Naive thymus-derived CD8-positive, alpha-beta T cell (primary cell): ENCODE results near the gene PIEZO2. TPM values are rescaled to one million over a fixed set of nuclear protein-coding genes. Genes with fewer than 3 reads are reported as not detected.

Source experiments
- ATAC-seq, 2 donors: fragments of 150-1000 bp; cut with Tn5 transposase in 1 of 2; sonication (Bioruptor Pico), chemical (Tn5 transposase) in 1 of 2; 1 replicate in 1 of 2; 2 replicates in 1 of 2; pipeline ENCODE4 v1.10.0; 2021; ENCODE audit warnings: mild to moderate bottlenecking in 2 of 2, moderate library complexity in 2 of 2
- POLR2A ChIA-PET: fragments of 350-600 bp; sonication (Branson Sonifier 250); formaldehyde crosslinking; loops from one replicate; lab custom pipeline; 2021; ENCODE audit warnings: antibody characterized with exemption; lab: Charles Lee
- DNase-seq, 10 donors: peaks; one replicate each; pipeline versions ENCODE4 v3.0.0 to v3.0.0-alpha.2; 2020 to 2022
- H3K27ac Mint-ChIP-seq, 10 donors: one replicate each; pipeline ENCODE4 v1.8.0; 2020 to 2022; ENCODE audit warnings: mild to moderate bottlenecking in 10 of 10, mixed read lengths in 10 of 10, moderate library complexity in 4 of 10, inconsistent platforms in 1 of 10
- H3K27me3 Mint-ChIP-seq, 5 donors: one replicate each; pipeline ENCODE4 v1.8.0; 2021 to 2022; ENCODE audit warnings: mixed read lengths in 5 of 5
- H3K36me3 Mint-ChIP-seq, 3 donors: one replicate each; pipeline ENCODE4 v1.8.0; 2020 to 2022; ENCODE audit warnings: mixed read lengths in 3 of 3, mild to moderate bottlenecking in 2 of 3, inconsistent platforms in 1 of 3
- H3K4me1 Mint-ChIP-seq, 4 donors: one replicate each; pipeline ENCODE4 v1.8.0; 2021 to 2022; ENCODE audit warnings: mixed read lengths in 4 of 4
- H3K4me3 Mint-ChIP-seq, 10 donors: one replicate each; pipeline ENCODE4 v1.8.0; 2020 to 2022; ENCODE audit warnings: mild to moderate bottlenecking in 10 of 10, mixed read lengths in 10 of 10, moderate library complexity in 6 of 10, inconsistent platforms in 1 of 10
- H3K9me3 Mint-ChIP-seq, 9 donors: one replicate each; pipeline ENCODE4 v1.8.0; 2020 to 2022; ENCODE audit warnings: mixed read lengths in 9 of 9, mild to moderate bottlenecking in 3 of 9, inconsistent platforms in 1 of 9, moderate library complexity in 1 of 9
- polyA plus RNA-seq, 3 donors: library from polyadenylated mRNA; unstranded; fragments of 300-500 nt; fragmentation: Illumina TruSeq; gene quantifications; one replicate each; pipeline ENCODE4 v1.2.3, GENCODE V29; 2021
- total RNA-seq, 8 experiments: library from RNA in 2 of 8; stranded (reverse) in 2 of 8; gene quantifications; one replicate each; pipeline ENCODE4 v1.2.3 and lab custom pipeline; 2021 to 2026

Gene PIEZO2
- total and polyA plus RNA-seq, 5 experiments from 2014 or later: not detected

DNA sequence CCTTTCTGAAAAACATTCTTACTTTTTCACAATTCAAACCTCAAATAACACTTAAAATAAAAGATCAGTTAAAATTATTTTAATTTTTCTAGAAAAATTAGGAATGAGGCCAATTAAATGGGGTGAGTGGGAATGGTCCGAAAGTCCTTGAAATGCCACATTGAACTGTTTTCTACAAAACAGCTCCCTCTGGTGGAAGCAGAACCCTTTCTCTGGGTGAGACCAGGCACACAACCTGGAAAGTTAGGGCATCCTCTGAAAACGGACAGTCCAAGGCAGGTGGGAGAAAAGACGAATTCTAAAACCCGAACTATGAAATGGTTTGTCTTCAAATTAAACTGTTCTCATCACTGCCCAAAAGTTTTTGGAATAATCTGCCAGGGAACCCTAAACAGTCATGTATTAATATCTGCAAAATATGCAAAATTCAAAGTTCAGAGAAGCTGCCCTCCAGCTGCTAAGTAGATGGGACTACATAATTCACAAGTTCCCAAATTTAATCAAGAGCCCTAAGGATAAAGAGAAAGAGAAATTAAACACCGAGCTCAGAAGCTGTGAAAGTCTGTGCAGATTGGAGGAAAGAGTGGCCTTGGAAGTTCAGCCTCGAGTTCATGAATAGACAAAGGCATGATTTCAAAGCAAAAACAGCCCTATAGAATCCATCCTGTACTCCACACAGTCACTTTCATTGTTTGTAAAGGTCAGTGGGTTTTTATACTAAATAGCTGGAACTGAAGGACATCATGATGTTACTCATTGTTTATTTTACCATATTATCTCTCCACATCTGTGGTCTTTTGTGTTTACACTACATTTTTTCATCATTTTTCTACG is 108.3 kb downstream of the PIEZO2 start:
- DNase-seq (peak in 4 of 10 donors; percentile 0 to 27 (median 5)), ATAC-seq (no peak)
- H3K36me3 Mint-ChIP-seq: no peaks in the 10 kb centered on the region
- POLR2A ChIA-PET: no interaction called here
- no peak overlapping the region for H3K4me3 Mint-ChIP-seq
- no peaks in the 10 kb centered on the region for H3K4me1 Mint-ChIP-seq
- H3K9me3 Mint-ChIP-seq: no peaks in the 10 kb centered on the region
- H3K27me3 Mint-ChIP-seq: peaks cover 0 to 6% (median 0%) of the 10 kb centered on the region in 5 donors
- no peak overlapping the region for H3K27ac Mint-ChIP-seq

GRCh38 chr18:11040359-11040758 is 109.0 kb downstream of the PIEZO2 start:
- Mint-ChIP-seq H3K4me3 (no peak overlapping the region), H3K9me3 (no peaks in the 10 kb centered on the region), H3K36me3 (no peaks in the 10 kb centered on the region), H3K4me1 (no peaks in the 10 kb centered on the region), H3K27ac (no peak overlapping the region), H3K27me3 (peaks cover 0 to 6% (median 1%) of the 10 kb centered on the region in 5 donors)
- no peak for ATAC-seq
- POLR2A ChIA-PET: no interaction called here
- DNase-seq: no peak

DNA sequence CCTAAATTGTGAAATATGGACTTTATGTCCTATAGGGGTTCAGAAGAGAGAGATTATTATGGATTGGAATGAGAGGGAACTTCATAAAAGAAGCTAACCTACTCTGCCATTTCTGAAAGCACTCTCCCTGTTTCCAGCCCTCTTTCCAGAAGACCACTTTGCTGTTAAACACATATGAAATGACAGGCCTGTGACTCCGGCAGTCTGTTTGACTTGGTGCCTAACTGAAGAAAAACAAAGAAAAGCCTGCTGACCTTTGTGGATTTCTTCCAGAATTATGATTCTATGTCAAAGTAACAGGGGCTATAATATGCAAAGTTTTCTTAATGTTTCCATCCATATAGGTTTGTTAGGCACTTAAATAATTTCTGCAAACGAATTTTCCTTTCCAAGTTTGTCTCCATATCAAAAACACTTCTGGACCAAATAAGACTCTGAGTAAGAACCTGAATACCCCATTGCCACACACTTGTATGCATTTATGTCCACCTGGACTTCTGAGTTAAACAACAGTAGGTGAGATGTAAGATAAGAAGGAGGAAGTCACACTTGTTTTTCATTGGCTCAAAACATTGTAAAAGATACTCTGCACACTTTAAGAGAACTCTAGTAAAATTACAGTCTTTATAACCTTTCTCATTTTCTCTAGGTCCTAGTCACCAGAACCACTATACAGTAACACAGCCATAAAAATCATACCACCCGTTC is 111.7 kb downstream of the PIEZO2 start:
- DNase-seq (no peak), ATAC-seq (no peak)
- H3K36me3 Mint-ChIP-seq: no peaks in the 10 kb centered on the region
- H3K4me1 Mint-ChIP-seq: peaks cover 0 to 1% (median 0%) of the 10 kb centered on the region in 4 donors
- no peak overlapping the region for H3K27ac Mint-ChIP-seq
- POLR2A ChIA-PET: no interaction called here
- no peak overlapping the region for H3K4me3 Mint-ChIP-seq
- H3K27me3 Mint-ChIP-seq: peaks cover 0 to 9% (median 1%) of the 10 kb centered on the region in 5 donors
- H3K9me3 Mint-ChIP-seq: no peaks in the 10 kb centered on the region

- H3K36me3 Mint-ChIP-seq: no peaks in the 10 kb centered on the region
- no peak overlapping the region for H3K4me3 Mint-ChIP-seq
- POLR2A ChIA-PET: no interaction called here
- no peak overlapping the region for H3K27ac Mint-ChIP-seq
- ATAC-seq (no peak), DNase-seq (no peak)
- H3K4me1 Mint-ChIP-seq: peaks cover 0 to 1% (median 0%) of the 10 kb centered on the region in 4 donors
- no peaks in the 10 kb centered on the region for H3K9me3 Mint-ChIP-seq
- peaks cover 0 to 9% (median 0%) of the 10 kb centered on the region in 5 donors for H3K27me3 Mint-ChIP-seq
These were observed 113.4 kb downstream of the PIEZO2 start for GRCh38 chr18:11035814-11036495.

DNA sequence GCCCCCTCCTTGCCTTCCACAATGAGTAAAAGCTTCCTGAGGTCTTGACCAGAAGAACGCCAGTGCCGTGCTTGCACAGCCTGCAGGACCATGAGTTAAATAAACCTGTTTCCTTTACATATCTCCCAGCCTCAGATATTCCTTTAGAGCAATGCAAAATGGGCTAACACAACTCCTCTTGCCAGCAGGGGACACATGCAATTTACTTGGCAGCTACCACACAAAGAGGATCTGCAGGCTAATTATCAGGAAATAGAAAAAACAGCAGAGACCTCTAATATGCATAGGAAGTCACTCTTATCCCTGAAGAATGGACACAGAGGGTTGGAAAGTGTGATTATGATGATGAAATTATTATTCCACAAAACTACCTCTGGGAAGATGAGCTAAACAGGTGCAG is 114.0 kb downstream of the PIEZO2 start:
- Mint-ChIP-seq H3K4me3 (no peak overlapping the region), H3K27me3 (peaks cover 0 to 9% (median 2%) of the 10 kb centered on the region in 5 donors), H3K9me3 (no peaks in the 10 kb centered on the region), H3K27ac (no peak overlapping the region), H3K36me3 (no peaks in the 10 kb centered on the region), H3K4me1 (peaks cover 0 to 1% (median 0%) of the 10 kb centered on the region in 4 donors)
- ATAC-seq (no peak), DNase-seq (no peak)
- POLR2A ChIA-PET: no interaction called here

- H3K27me3 Mint-ChIP-seq: peaks cover 0 to 9% (median 2%) of the 10 kb centered on the region in 5 donors
- H3K36me3 Mint-ChIP-seq: no peaks in the 10 kb centered on the region
- peaks cover 0 to 1% (median 0%) of the 10 kb centered on the region in 4 donors for H3K4me1 Mint-ChIP-seq
- H3K27ac Mint-ChIP-seq: no peak overlapping the region
- POLR2A ChIA-PET: no interaction called here
- DNase-seq (no peak), ATAC-seq (no peak)
- no peak overlapping the region for H3K4me3 Mint-ChIP-seq
- no peaks in the 10 kb centered on the region for H3K9me3 Mint-ChIP-seq
These were observed 114.5 kb downstream of the PIEZO2 start for GRCh38 chr18:11034884-11035283.

DNA sequence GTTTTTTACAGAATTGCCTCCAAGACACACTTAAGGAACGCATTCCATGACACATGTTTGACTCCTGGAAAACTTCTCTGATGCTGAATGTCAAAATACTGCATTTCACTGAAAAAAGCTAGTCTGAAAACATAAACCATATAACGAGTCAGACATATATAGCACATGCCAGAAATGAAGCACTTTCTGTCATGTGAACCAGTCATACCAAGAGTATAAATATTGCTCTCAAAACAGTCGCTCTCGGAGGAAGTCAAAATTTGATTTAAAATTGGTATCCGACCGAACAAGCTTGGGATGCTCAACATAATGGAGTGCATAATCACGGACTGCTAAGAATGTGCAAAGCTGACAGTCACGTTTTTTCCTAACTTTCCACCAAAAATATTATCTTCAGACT is 115.9 kb downstream of the PIEZO2 start:
- no peak for DNase-seq
- Mint-ChIP-seq H3K4me1 (peaks cover 0 to 1% (median 0%) of the 10 kb centered on the region in 4 donors), H3K36me3 (no peaks in the 10 kb centered on the region), H3K27ac (no peak overlapping the region), H3K4me3 (no peak overlapping the region), H3K9me3 (no peaks in the 10 kb centered on the region), H3K27me3 (peaks cover 0 to 18% (median 1%) of the 10 kb centered on the region in 5 donors)
- no peak for ATAC-seq
- POLR2A ChIA-PET: no interaction called here

- POLR2A ChIA-PET: no interaction called here
- H3K9me3 Mint-ChIP-seq: no peaks in the 10 kb centered on the region
- no peak for ATAC-seq
- no peaks in the 10 kb centered on the region for H3K36me3 Mint-ChIP-seq
- peaks cover 0 to 18% (median 1%) of the 10 kb centered on the region in 5 donors for H3K27me3 Mint-ChIP-seq
- DNase-seq: no peak
- H3K27ac Mint-ChIP-seq: no peak overlapping the region
- H3K4me3 Mint-ChIP-seq: no peak overlapping the region
- H3K4me1 Mint-ChIP-seq: peaks cover 0 to 1% (median 0%) of the 10 kb centered on the region in 4 donors
These were observed 117.4 kb downstream of the PIEZO2 start for GRCh38 chr18:11031966-11032365.

DNA sequence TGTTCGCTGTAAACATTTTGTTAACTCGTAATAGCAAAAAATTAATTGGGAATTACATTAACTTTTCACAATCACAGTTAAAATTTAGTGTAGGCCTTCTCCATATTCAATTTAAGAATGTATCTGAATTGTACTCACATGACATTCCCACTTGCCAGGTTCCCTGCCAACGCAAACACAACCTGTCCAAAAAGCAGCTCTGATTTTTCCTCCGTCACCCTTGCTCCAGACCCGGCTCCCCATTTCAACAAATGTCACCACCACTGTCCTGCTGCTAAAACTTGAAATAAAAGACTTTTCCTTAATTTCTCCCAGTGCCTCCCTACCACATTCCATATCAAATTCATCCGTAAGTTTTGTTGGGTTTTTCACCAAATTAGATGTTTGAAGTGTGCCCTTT is 120.3 kb downstream of the PIEZO2 start:
- Mint-ChIP-seq H3K4me1 (no peaks in the 10 kb centered on the region), H3K9me3 (no peaks in the 10 kb centered on the region), H3K36me3 (no peaks in the 10 kb centered on the region), H3K4me3 (no peak overlapping the region), H3K27ac (no peak overlapping the region), H3K27me3 (peaks cover 0 to 10% (median 2%) of the 10 kb centered on the region in 5 donors)
- ATAC-seq: no peak
- POLR2A ChIA-PET: no interaction called here
- no peak for DNase-seq

GRCh38 chr18:11027862-11028261 is 121.5 kb downstream of the PIEZO2 start:
- H3K36me3 Mint-ChIP-seq: no peaks in the 10 kb centered on the region
- ATAC-seq (no peak), DNase-seq (no peak)
- H3K4me3 Mint-ChIP-seq: no peak overlapping the region
- H3K4me1 Mint-ChIP-seq: no peaks in the 10 kb centered on the region
- H3K9me3 Mint-ChIP-seq: no peaks in the 10 kb centered on the region
- no peak overlapping the region for H3K27ac Mint-ChIP-seq
- POLR2A ChIA-PET: no interaction called here
- peaks cover 0 to 10% (median 2%) of the 10 kb centered on the region in 5 donors for H3K27me3 Mint-ChIP-seq

DNA sequence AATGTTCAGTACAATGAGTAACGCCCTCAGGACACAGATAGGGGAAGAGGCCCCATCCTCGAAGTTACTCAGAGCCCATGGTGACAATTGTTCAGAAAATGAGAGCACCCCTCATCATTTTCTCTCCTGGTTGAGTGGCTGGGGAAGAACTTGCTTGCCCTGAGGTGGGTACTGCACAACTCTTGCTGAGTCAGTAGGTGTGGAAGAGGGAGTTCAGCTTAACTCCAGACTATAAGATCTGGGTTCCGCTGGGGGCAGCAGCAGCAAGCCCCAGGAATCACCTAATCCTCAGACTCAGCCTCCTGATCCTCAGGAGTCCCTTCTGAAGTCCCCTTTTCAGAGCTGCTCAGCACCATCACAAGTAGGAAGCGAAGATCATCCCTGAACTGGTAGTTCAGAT is 123.7 kb downstream of the PIEZO2 start:
- no peak for DNase-seq
- POLR2A ChIA-PET: no interaction called here
- Mint-ChIP-seq H3K27ac (no peak overlapping the region), H3K9me3 (no peaks in the 10 kb centered on the region), H3K36me3 (no peaks in the 10 kb centered on the region), H3K4me1 (no peaks in the 10 kb centered on the region), H3K27me3 (peaks cover 0 to 10% (median 2%) of the 10 kb centered on the region in 5 donors), H3K4me3 (no peak overlapping the region)
- no peak for ATAC-seq

GRCh38 chr18:11024928-11025669 is 124.3 kb downstream of the PIEZO2 start:
- no peak overlapping the region for H3K4me3 Mint-ChIP-seq
- no peaks in the 10 kb centered on the region for H3K36me3 Mint-ChIP-seq
- H3K9me3 Mint-ChIP-seq: no peaks in the 10 kb centered on the region
- no peaks in the 10 kb centered on the region for H3K4me1 Mint-ChIP-seq
- H3K27ac Mint-ChIP-seq: no peak overlapping the region
- DNase-seq: no peak
- POLR2A ChIA-PET: no interaction called here
- H3K27me3 Mint-ChIP-seq: peaks cover 0 to 10% (median 1%) of the 10 kb centered on the region in 5 donors
- ATAC-seq: no peak
